ENCODE measurements around the gene AMFR.

DNA sequence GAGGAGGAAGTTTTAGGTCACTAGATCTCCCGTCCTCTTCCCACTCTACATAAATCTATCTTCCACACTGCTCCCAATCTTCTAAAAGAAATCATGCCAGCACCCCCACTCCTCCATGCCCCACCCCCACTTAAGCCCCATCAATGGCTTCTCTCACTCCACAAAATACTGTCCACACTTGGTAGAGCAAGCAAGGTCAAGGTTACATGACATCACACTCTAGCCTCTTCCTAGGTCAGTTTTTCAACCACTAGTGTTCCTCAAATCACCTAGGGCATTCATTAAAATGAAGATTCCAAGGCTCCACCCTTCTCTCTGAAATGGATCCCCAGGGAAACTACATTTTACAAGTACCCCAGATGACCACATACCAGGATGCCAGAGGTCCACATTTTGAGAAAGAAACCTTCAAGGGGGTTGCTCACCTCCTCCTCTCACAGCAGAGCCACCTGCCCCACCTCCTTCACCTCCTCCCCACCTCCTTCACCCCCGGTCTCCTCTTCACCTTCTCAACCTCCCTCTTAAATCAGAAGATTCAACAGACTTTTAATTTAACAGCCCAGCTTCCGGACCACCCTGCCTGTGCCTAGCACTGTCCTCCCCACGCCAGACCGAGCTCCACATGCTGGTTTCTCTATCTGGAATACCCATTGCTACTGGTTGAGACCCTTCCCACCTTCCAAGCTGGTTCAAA is 3.2 kb downstream of the AMFR start:
- TF ChIP-seq, protein P1, sequence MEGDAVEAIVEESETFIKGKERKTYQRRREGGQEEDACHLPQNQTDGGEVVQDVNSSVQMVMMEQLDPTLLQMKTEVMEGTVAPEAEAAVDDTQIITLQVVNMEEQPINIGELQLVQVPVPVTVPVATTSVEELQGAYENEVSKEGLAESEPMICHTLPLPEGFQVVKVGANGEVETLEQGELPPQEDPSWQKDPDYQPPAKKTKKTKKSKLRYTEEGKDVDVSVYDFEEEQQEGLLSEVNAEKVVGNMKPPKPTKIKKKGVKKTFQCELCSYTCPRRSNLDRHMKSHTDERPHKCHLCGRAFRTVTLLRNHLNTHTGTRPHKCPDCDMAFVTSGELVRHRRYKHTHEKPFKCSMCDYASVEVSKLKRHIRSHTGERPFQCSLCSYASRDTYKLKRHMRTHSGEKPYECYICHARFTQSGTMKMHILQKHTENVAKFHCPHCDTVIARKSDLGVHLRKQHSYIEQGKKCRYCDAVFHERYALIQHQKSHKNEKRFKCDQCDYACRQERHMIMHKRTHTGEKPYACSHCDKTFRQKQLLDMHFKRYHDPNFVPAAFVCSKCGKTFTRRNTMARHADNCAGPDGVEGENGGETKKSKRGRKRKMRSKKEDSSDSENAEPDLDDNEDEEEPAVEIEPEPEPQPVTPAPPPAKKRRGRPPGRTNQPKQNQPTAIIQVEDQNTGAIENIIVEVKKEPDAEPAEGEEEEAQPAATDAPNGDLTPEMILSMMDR (tag by site-specific recombination; IDR thresholded peaks at IDR 0.05), result no peak
- TF ChIP-seq SP2 (tag by site-specific recombination; IDR thresholded peaks at IDR 0.05) (no peak), YY1 (tag by site-specific recombination; IDR thresholded peaks at IDR 0.05) (no peak), TRIM28 (IDR thresholded peaks at IDR 0.05; ENCODE audit: borderline replicate concordance, low read length) (no peak), ZNF175 (tag by site-specific recombination; IDR thresholded peaks at IDR 0.05) (no peak), ZNF155 (tag by site-specific recombination; IDR thresholded peaks at IDR 0.05) (no peak), SCRT2 (tag by site-specific recombination; IDR thresholded peaks at IDR 0.05) (no peak)
